HCT116 (cell line): ENCODE measurements around the gene MARS1. TPM values are rescaled to one million over a fixed set of nuclear protein-coding genes. Genes with fewer than 3 reads are reported as not detected.

Source experiments
- ATAC-seq: fragments of 200-7000 bp; cut with Tn5 transposase; 2 replicates; pipeline ENCODE4 v1.9.1; 2020; ENCODE audit warnings: mild to moderate bottlenecking, moderate library complexity
- BruUV-seq: library from RNA; stranded (reverse); fragments of 400-500 nt; replicated peaks from 2 replicates; lab custom pipeline; 2021; lab: Mats Ljungman, UMichigan
- CTCF ChIA-PET: fragments of 300-600 bp; sonication (Branson Sonifier 250); formaldehyde crosslinking; loops from one replicate; lab custom pipeline; 2021; ENCODE audit warnings: antibody characterized with exemption; lab: Charles Lee
- POLR2A ChIA-PET: fragments of 300-600, 350-600 bp; sonication (Branson Sonifier 250); formaldehyde crosslinking; loops from one replicate; lab custom pipeline; 2021; ENCODE audit warnings: antibody characterized with exemption; lab: Charles Lee
- RAD21 ChIA-PET, 2 experiments: fragments of 300-600 bp; sonication (Branson Sonifier 250); formaldehyde crosslinking; loops; one replicate each; lab custom pipeline; 2023; ENCODE audit warnings: low total read pairs in 2 of 2; ENCODE audit not compliant: uncharacterized antibody in 2 of 2, unreplicated experiment in 2 of 2, low non-redundant PET in 1 of 2; lab: Charles Lee
- DNase-seq: peaks from one replicate; pipeline ENCODE4 v3.0.0-alpha.2; 2010; ENCODE audit warnings: low read depth, low spot score
- H2AFZ ChIP-seq: fragments of 200-600 bp; shearing (Covaris generic), sonication (generic); 2 replicates; pipeline ENCODE4 v1.6.1; 2017; ENCODE audit warnings: low read depth, mixed run types, mixed read lengths, antibody characterized with exemption, low read length; ENCODE audit not compliant: poor library complexity, severe bottlenecking
- H3K27ac ChIP-seq: 2 replicates; pipeline ENCODE4 v1.5.1; 2012; ENCODE audit warnings: low read depth, low read length
- H3K27me3 ChIP-seq: fragments of 200-600 bp; sonication (generic); 2 replicates; pipeline ENCODE4 v1.6.1; 2016; ENCODE audit warnings: mixed run types, low read length, mixed read lengths; ENCODE audit not compliant: insufficient read depth
- H3K36me3 ChIP-seq, 2 experiments: fragments of 200-500 bp in 1 of 2; fragments of 200-600 bp in 1 of 2; sonication (Bioruptor generic) in 1 of 2; sonication (generic) in 1 of 2; 2 replicates each; pipeline versions ENCODE4 v1.5.1 to v1.6.1; 2014 to 2016; ENCODE audit warnings: low read length in 2 of 2, inconsistent platforms in 1 of 2, mixed read lengths in 1 of 2, mixed run types in 1 of 2; ENCODE audit not compliant: insufficient read depth in 2 of 2, control insufficient read depth in 1 of 2
- H3K4me1 ChIP-seq, 2 experiments: fragments of 200-600 bp in 1 of 2; sonication (generic) in 1 of 2; 2 replicates each; pipeline versions ENCODE4 v1.5.1 to v1.6.1; 2012 to 2017; ENCODE audit warnings: low read length in 2 of 2, inconsistent platforms in 1 of 2, mild to moderate bottlenecking in 1 of 2, mixed read lengths in 1 of 2, mixed run types in 1 of 2, moderate library complexity in 1 of 2; ENCODE audit not compliant: insufficient read depth in 2 of 2, control insufficient read depth in 1 of 2
- H3K4me2 ChIP-seq: fragments of 200-600 bp; sonication (generic); 2 replicates; pipeline ENCODE4 v1.6.1; 2017; ENCODE audit warnings: mixed run types, low read length, mixed read lengths
- H3K4me3 ChIP-seq, 2 experiments: fragments of 200-600 bp in 1 of 2; sonication (generic) in 1 of 2; replicated peaks in 1 of 2; 2 replicates each; pipeline ENCODE4 v1.5.1; 2011 to 2016; ENCODE audit warnings: low read length in 2 of 2, control low read depth in 1 of 2, low read depth in 1 of 2, mild to moderate bottlenecking in 1 of 2, mixed read lengths in 1 of 2, mixed run types in 1 of 2
- H3K79me2 ChIP-seq: fragments of 200-600 bp; sonication (generic); 2 replicates; pipeline ENCODE4 v1.6.1; 2017; ENCODE audit warnings: mild to moderate bottlenecking, mixed run types, low read length, moderate library complexity, mixed read lengths; ENCODE audit not compliant: insufficient read depth
- H3K9ac ChIP-seq: fragments of 200-600 bp; sonication (generic); 2 replicates; pipeline ENCODE4 v1.6.1; 2016; ENCODE audit warnings: low read length, mixed read lengths
- H3K9me2 ChIP-seq: fragments of 200-600 bp; sonication (generic), shearing (Covaris generic); 2 replicates; pipeline ENCODE4 v1.6.1; 2017; ENCODE audit warnings: mixed run types, mild to moderate bottlenecking, moderate library complexity; ENCODE audit not compliant: insufficient read depth
- H3K9me3 ChIP-seq, 2 experiments: fragments of 200-500 bp in 1 of 2; fragments of 200-600 bp in 1 of 2; sonication (Bioruptor generic) in 1 of 2; sonication (generic) in 1 of 2; 2 replicates each; pipeline ENCODE4 v1.6.1; 2014 to 2017; ENCODE audit warnings: low read length in 2 of 2, mixed read lengths in 2 of 2, inconsistent platforms in 1 of 2, low read depth in 1 of 2, mild to moderate bottlenecking in 1 of 2, mixed run types in 1 of 2, moderate library complexity in 1 of 2; ENCODE audit not compliant: control insufficient read depth in 1 of 2, insufficient read depth in 1 of 2
- H4K20me1 ChIP-seq: fragments of 200-600 bp; sonication (generic), shearing (Covaris generic); 2 replicates; pipeline ENCODE4 v1.6.1; 2017; ENCODE audit warnings: mixed run types, mild to moderate bottlenecking, moderate library complexity; ENCODE audit not compliant: insufficient read depth
- ATF3 ChIP-seq: IDR thresholded peaks from 2 replicates; pipeline ENCODE4 v1.6.1; 2012
- CEBPB ChIP-seq: IDR thresholded peaks from 2 replicates; pipeline ENCODE4 v1.6.1; 2012; ENCODE audit warnings: low read depth
- CTCF ChIP-seq, 3 experiments: fragments of 200-600 bp in 1 of 3; sonication (generic) in 1 of 3; IDR thresholded peaks in 2 of 3; conservative IDR thresholded peaks in 1 of 3; 2 replicates each; pipeline ENCODE4 v1.5.1; 2012 to 2017; ENCODE audit warnings: low read depth in 2 of 3, low read length in 2 of 3, antibody characterized with exemption in 1 of 3, borderline replicate concordance in 1 of 3, control low read depth in 1 of 3, mild to moderate bottlenecking in 1 of 3, mixed read lengths in 1 of 3, mixed run types in 1 of 3, moderate library complexity in 1 of 3; ENCODE audit not compliant: insufficient read depth in 1 of 3
- EZH2 ChIP-seq: fragments of 200-600 bp; sonication (generic); IDR thresholded peaks from 2 replicates; pipeline ENCODE4 v1.6.1; 2017; ENCODE audit warnings: antibody characterized with exemption, mixed run types
- EZH2phosphoT487 ChIP-seq: fragments of 200-600 bp; IDR thresholded peaks from 2 replicates; pipeline ENCODE4 v1.6.1; 2018; ENCODE audit warnings: antibody characterized with exemption, borderline replicate concordance
- FOSL1 ChIP-seq: IDR thresholded peaks from 2 replicates; pipeline ENCODE4 v1.6.1; 2012; ENCODE audit warnings: low read depth
- JUND ChIP-seq: IDR thresholded peaks from 2 replicates; pipeline ENCODE4 v1.6.1; 2012
- MAX ChIP-seq: IDR thresholded peaks from 2 replicates; pipeline ENCODE4 v1.6.1; 2012
- POLR2AphosphoS5 ChIP-seq: IDR thresholded peaks from 2 replicates; pipeline ENCODE4 v1.6.1; 2011; ENCODE audit warnings: mild to moderate bottlenecking, low read depth, low read length, moderate library complexity
- RAD21 ChIP-seq: IDR thresholded peaks from 2 replicates; pipeline ENCODE4 v1.6.1; 2012; ENCODE audit warnings: low read depth, mild to moderate bottlenecking
- REST ChIP-seq: IDR thresholded peaks from 2 replicates; pipeline ENCODE4 v1.6.1; 2012; ENCODE audit warnings: low read depth
- SIN3A ChIP-seq: IDR thresholded peaks from 2 replicates; pipeline ENCODE4 v1.6.1; 2012; ENCODE audit warnings: low read depth
- SRF ChIP-seq: IDR thresholded peaks from 2 replicates; pipeline ENCODE4 v1.6.1; 2012; ENCODE audit warnings: low read depth
- YY1 ChIP-seq: IDR thresholded peaks from 2 replicates; pipeline ENCODE4 v1.6.1; 2011; ENCODE audit warnings: low read length, low read depth, moderate library complexity, mild to moderate bottlenecking; ENCODE audit not compliant: insufficient replicate concordance; ENCODE audit errors: extremely low read depth
- ZFX ChIP-seq: fragments of 450-650 bp; IDR thresholded peaks from 2 replicates; pipeline ENCODE4 v1.6.1; 2017
- intact Hi-C: fragments of 100-400 bp; cut with micrococcal nuclease; formaldehyde crosslinking; loops from 2 replicates; pipeline ENCODE4 v1.10.0; 2022
- total RNA-seq: library from RNA; stranded (reverse); gene quantifications from one replicate; pipeline ENCODE4 v1.2.1, GENCODE V29; 2021; ENCODE audit not compliant: unreplicated experiment

The MARS1 gene
- total RNA-seq, 1 experiment from 2014 or later, result 344 TPM

GRCh38 chr12:57564178-57564740 lies 76.4 kb downstream of the MARS1 start:
- Histone ChIP-seq H3K9me2 (no peaks in the 10 kb centered on the region), H3K4me2 (no peak overlapping the region), H3K27ac (no peak overlapping the region), H3K4me1 (peaks cover 9 to 11% of the 10 kb centered on the region in 2 experiments), H3K27me3 (no peaks in the 10 kb centered on the region), H3K9me3 (no peaks in the 10 kb centered on the region), H3K36me3 (no peaks in the 10 kb centered on the region; a peak in 2 of 4 replicates), H4K20me1 (no peaks in the 10 kb centered on the region), H3K4me3 (no peak overlapping the region), H2AFZ (no peak overlapping the region), H3K79me2 (no peaks in the 10 kb centered on the region), H3K9ac (no peak overlapping the region)
- DNase-seq (no peak), ATAC-seq (no peak)
- TF ChIP-seq SIN3A, result no peak
- TF ChIP-seq EZH2, result no peak
- no peak for TF ChIP-seq CTCF (IDR thresholded peaks at IDR 0.05 in 2 of 3, conservative IDR thresholded peaks at IDR 0.05 in 1 of 3; ENCODE audit: borderline replicate concordance in 1 of 3, insufficient read depth in 1 of 3, low read depth in 2 of 3, low read length in 2 of 3)
- no peak for TF ChIP-seq ZFX
- TF ChIP-seq POLR2AphosphoS5, result no peak
- TF ChIP-seq RAD21, result no peak
- no peak for TF ChIP-seq FOSL1
- no peak for TF ChIP-seq YY1
- TF ChIP-seq MAX, result no peak
- no peak for TF ChIP-seq ATF3
- TF ChIP-seq JUND, result no peak
- TF ChIP-seq SRF, result no peak
- TF ChIP-seq CEBPB, result no peak
- TF ChIP-seq REST, result no peak
- TF ChIP-seq EZH2phosphoT487, result no peak
- BruUV-seq, result no TSS peak
- intact Hi-C loops, result no loop called here
- CTCF ChIA-PET, result interaction anchor here (1.1 kb wide), 1 partner anchor 19 kb away, joined by 5 read pairs; no protein-coding TSS in a partner anchor
- RAD21 ChIA-PET, result no interaction called here
- POLR2A ChIA-PET, result no interaction called here
